H9 (cell line): ENCODE measurements around the gene ZC3H12D. TPM values are rescaled to one million over a fixed set of nuclear protein-coding genes. Genes with fewer than 3 reads are reported as not detected.

Experiments used
- DNase-seq: peaks from one replicate; pipeline ENCODE4 v3.0.0-alpha.2; 2017
- H2AFZ ChIP-seq: one replicate; pipeline ENCODE4 v1.6.1; 2013; ENCODE audit warnings: mild to moderate bottlenecking, low read length, control low read depth, moderate library complexity
- H2AK5ac ChIP-seq: 2 replicates; pipeline ENCODE4 v1.6.1; 2013; ENCODE audit warnings: low read length, control low read depth, mixed read lengths; ENCODE audit not compliant: insufficient read length
- H2BK120ac ChIP-seq: one replicate; pipeline ENCODE4 v1.6.1; 2013; ENCODE audit warnings: low read depth, mild to moderate bottlenecking, low read length, control low read depth, inconsistent platforms; ENCODE audit not compliant: poor library complexity, severe bottlenecking
- H2BK12ac ChIP-seq: 2 replicates; pipeline ENCODE4 v1.6.1; 2013; ENCODE audit warnings: low read length, control low read depth, mixed read lengths, low read depth; ENCODE audit not compliant: insufficient read length
- H2BK15ac ChIP-seq: 2 replicates; pipeline ENCODE4 v1.6.1; 2013; ENCODE audit warnings: low read depth, low read length, control low read depth
- H2BK20ac ChIP-seq: one replicate; pipeline ENCODE4 v1.6.1; 2013; ENCODE audit warnings: low read depth, mild to moderate bottlenecking, low read length, control low read depth, inconsistent platforms; ENCODE audit not compliant: poor library complexity, severe bottlenecking
- H2BK5ac ChIP-seq: 2 replicates; pipeline ENCODE4 v1.6.1; 2013; ENCODE audit warnings: low read length, control low read depth, mixed read lengths; ENCODE audit not compliant: insufficient read length
- H3K14ac ChIP-seq: 2 replicates; pipeline ENCODE4 v1.6.1; 2013; ENCODE audit warnings: low read length, control low read depth; ENCODE audit not compliant: insufficient read depth
- H3K18ac ChIP-seq: 2 replicates; pipeline ENCODE4 v1.6.1; 2013; ENCODE audit warnings: low read depth, mild to moderate bottlenecking, mixed read lengths, low read length, control low read depth; ENCODE audit not compliant: insufficient read length
- H3K23ac ChIP-seq: 2 replicates; pipeline ENCODE4 v1.6.1; 2013; ENCODE audit warnings: low read length, control low read depth, mixed read lengths, low read depth; ENCODE audit not compliant: insufficient read length
- H3K23me2 ChIP-seq: 2 replicates; pipeline ENCODE4 v1.6.1; 2013; ENCODE audit warnings: low read depth, mild to moderate bottlenecking, mixed read lengths, low read length, control low read depth; ENCODE audit not compliant: insufficient read length, poor library complexity, severe bottlenecking
- H3K27ac ChIP-seq: 2 replicates; pipeline ENCODE4 v1.5.1; 2013; ENCODE audit warnings: low read length, control low read depth, mixed read lengths, low read depth; ENCODE audit not compliant: insufficient read length
- H3K27me3 ChIP-seq: 2 replicates; pipeline ENCODE4 v1.6.1; 2013; ENCODE audit warnings: low read length, control low read depth, inconsistent platforms; ENCODE audit not compliant: insufficient read depth
- H3K4ac ChIP-seq: 2 replicates; pipeline ENCODE4 v1.6.1; 2013; ENCODE audit warnings: low read depth, mild to moderate bottlenecking, control low read depth, inconsistent platforms, low read length, moderate library complexity
- H3K4me1 ChIP-seq: 2 replicates; pipeline ENCODE4 v1.6.1; 2013; ENCODE audit warnings: low read length, control low read depth, inconsistent platforms; ENCODE audit not compliant: insufficient read depth
- H3K4me2 ChIP-seq: 2 replicates; pipeline ENCODE4 v1.6.1; 2013; ENCODE audit warnings: low read length, control low read depth, mixed read lengths; ENCODE audit not compliant: insufficient read length, insufficient read depth
- H3K56ac ChIP-seq: 2 replicates; pipeline ENCODE4 v1.6.1; 2013; ENCODE audit warnings: low read depth, mild to moderate bottlenecking, mixed read lengths, low read length, control low read depth; ENCODE audit not compliant: insufficient read length
- H3K79me1 ChIP-seq: 2 replicates; pipeline ENCODE4 v1.6.1; 2013; ENCODE audit warnings: low read depth, mild to moderate bottlenecking, moderate library complexity, low read length, control low read depth, inconsistent platforms; ENCODE audit not compliant: insufficient read depth, poor library complexity, severe bottlenecking
- H3K79me2 ChIP-seq: 2 replicates; pipeline ENCODE4 v1.6.1; 2013; ENCODE audit warnings: low read length, control low read depth, inconsistent platforms; ENCODE audit not compliant: insufficient read depth
- H3K9ac ChIP-seq: 2 replicates; pipeline ENCODE4 v1.6.1; 2013; ENCODE audit warnings: low read length, control low read depth, mixed read lengths; ENCODE audit not compliant: insufficient read length; ENCODE audit errors: extremely low read depth
- H3K9me3 ChIP-seq: one replicate; pipeline ENCODE4 v1.6.1; 2013; ENCODE audit warnings: low read depth, low read length, inconsistent platforms; ENCODE audit not compliant: control insufficient read depth
- H3T11ph ChIP-seq: one replicate; pipeline ENCODE4 v1.6.1; 2013; ENCODE audit warnings: mild to moderate bottlenecking, low read length, control low read depth, inconsistent platforms
- H4K20me1 ChIP-seq: one replicate; pipeline ENCODE4 v1.6.1; 2013; ENCODE audit not compliant: control insufficient read depth, insufficient read length, insufficient read depth
- H4K5ac ChIP-seq: 2 replicates; pipeline ENCODE4 v1.6.1; 2013; ENCODE audit warnings: low read depth, mild to moderate bottlenecking, mixed read lengths, low read length, control low read depth; ENCODE audit not compliant: insufficient read length
- H4K8ac ChIP-seq: replicated peaks from 2 replicates; pipeline ENCODE4 v1.6.1; 2013; ENCODE audit warnings: low read length, control low read depth, mixed read lengths, low read depth; ENCODE audit not compliant: insufficient read length
- H4K91ac ChIP-seq: 2 replicates; pipeline ENCODE4 v1.6.1; 2013; ENCODE audit warnings: low read depth, mild to moderate bottlenecking, moderate library complexity, mixed read lengths, low read length, control low read depth; ENCODE audit not compliant: insufficient read length
- H3K27ac Mint-ChIP-seq, 3 experiments: 2 replicates in 2 of 3; 3 replicates in 1 of 3; pipeline ENCODE4 v1.8.0; 2020 to 2021; ENCODE audit warnings: mixed read lengths in 3 of 3, mild to moderate bottlenecking in 1 of 3, moderate library complexity in 1 of 3
- H3K27me3 Mint-ChIP-seq: 2 replicates; pipeline ENCODE4 v1.8.0; 2021; ENCODE audit warnings: low read depth, mild to moderate bottlenecking, moderate library complexity, mixed read lengths
- H3K36me3 Mint-ChIP-seq, 3 experiments: 2 replicates in 2 of 3; 3 replicates in 1 of 3; pipeline ENCODE4 v1.8.0; 2020 to 2021; ENCODE audit warnings: low read depth in 3 of 3, mixed read lengths in 3 of 3; ENCODE audit not compliant: insufficient read depth in 1 of 3
- H3K4me1 Mint-ChIP-seq, 2 experiments: 2 replicates each; pipeline ENCODE4 v1.8.0; 2020; ENCODE audit warnings: mixed read lengths in 2 of 2
- H3K4me3 Mint-ChIP-seq, 2 experiments: 2 replicates in 1 of 2; 3 replicates in 1 of 2; pipeline ENCODE4 v1.8.0; 2020 to 2021; ENCODE audit warnings: mild to moderate bottlenecking in 2 of 2, mixed read lengths in 2 of 2, moderate library complexity in 1 of 2
- H3K9me3 Mint-ChIP-seq, 2 experiments: 2 replicates in 1 of 2; 3 replicates in 1 of 2; pipeline ENCODE4 v1.8.0; 2020; ENCODE audit warnings: mild to moderate bottlenecking in 2 of 2, mixed read lengths in 2 of 2, moderate library complexity in 1 of 2
- CTCF ChIP-seq: fragments of 200-600 bp; sonication (generic); conservative IDR thresholded peaks from 3 replicates; pipeline ENCODE4 v1.8.0; 2021; ENCODE audit warnings: antibody characterized with exemption, mild to moderate bottlenecking
- WGBS: extraction: QIAGEN DNeasy Blood & Tissue Kit; methylation state at CpG from one replicate; pipeline ENCODE4 v1.1.7; 2013; ENCODE audit warnings: missing lambda C conversion rate, low lambda C conversion rate, mixed read lengths; ENCODE audit not compliant: insufficient read length; ENCODE audit errors: extremely low coverage; 5-methylcytosine and 5-hydroxymethylcytosine counted together
- total RNA-seq: library from RNA; stranded (reverse); gene quantifications from 2 replicates; pipeline ENCODE4 v1.2.1, GENCODE V29; 2021

ZC3H12D gene
- total RNA-seq, 1 experiment from 2014 or later, result 0.07 TPM

- Histone ChIP-seq H4K8ac (no peak overlapping the region), H4K91ac (no peak overlapping the region), H3K9me3 (no peaks in the 10 kb centered on the region), H3K14ac (no peak overlapping the region), H2BK15ac (no peak overlapping the region), H3K4me1 (no peaks in the 10 kb centered on the region), H3K23me2 (no peaks in the 10 kb centered on the region), H3K18ac (no peak overlapping the region), H2AK5ac (no peak overlapping the region), H3K79me2 (no peaks in the 10 kb centered on the region), H3K27ac (no peak overlapping the region), H3K4ac (no peak overlapping the region), H4K5ac (no peak overlapping the region), H2AFZ (no peak overlapping the region), H3K79me1 (no peaks in the 10 kb centered on the region), H3K23ac (no peak overlapping the region), H2BK5ac (no peak overlapping the region), H2BK120ac (no peak overlapping the region), H2BK20ac (no peak overlapping the region), H3T11ph (no peak overlapping the region), H4K20me1 (no peaks in the 10 kb centered on the region), H3K4me2 (no peak overlapping the region), H3K9ac (no peak overlapping the region), H2BK12ac (no peak overlapping the region), H3K27me3 (no peaks in the 10 kb centered on the region), H3K56ac (no peak overlapping the region)
- no peaks in the 10 kb centered on the region for H3K9me3 Mint-ChIP-seq
- H3K27ac Mint-ChIP-seq, result 0 out of 7 replicates have a peak overlapping the region, but pooled peaks of 2 of the 3 experiments have one; percentile 10 to 15
- TF ChIP-seq CTCF, result no peak
- no peak for DNase-seq
- H3K4me3 Mint-ChIP-seq, result no peak overlapping the region
- H3K27me3 Mint-ChIP-seq, result no peaks in the 10 kb centered on the region
- WGBS, result no CpG with 5 or more reads among the region's 3 CpGs
- H3K36me3 Mint-ChIP-seq, result peaks cover 3 to 25% (median 23%) of the 10 kb centered on the region in 3 experiments; a peak in 5 of 7 replicates
- H3K4me1 Mint-ChIP-seq, result peaks cover 6 to 7% of the 10 kb centered on the region in 2 experiments
Observed at GRCh38 chr6:149508485-149508884, 23.7 kb upstream of the ZC3H12D start.
